IPS-20b (cell line): ENCODE data around the gene ZDHHC11.

Experiments used
- H3K27ac ChIP-seq: one replicate; pipeline ENCODE4 v1.5.1; 2013; ENCODE audit warnings: low read length
- H3K27me3 ChIP-seq: 2 replicates; pipeline ENCODE4 v1.6.1; 2013; ENCODE audit warnings: mild to moderate bottlenecking, low read length, inconsistent platforms; ENCODE audit not compliant: insufficient read depth
- H3K36me3 ChIP-seq: 2 replicates; pipeline ENCODE4 v1.6.1; 2013; ENCODE audit warnings: low read depth, mild to moderate bottlenecking, inconsistent platforms, low read length, moderate library complexity; ENCODE audit not compliant: insufficient read depth
- H3K4me1 ChIP-seq: 2 replicates; pipeline ENCODE4 v1.6.1; 2013; ENCODE audit warnings: mild to moderate bottlenecking, control low read depth, inconsistent platforms, low read length, moderate library complexity; ENCODE audit not compliant: insufficient read depth
- H3K4me3 ChIP-seq: 2 replicates; pipeline ENCODE4 v1.5.1; 2013; ENCODE audit warnings: mild to moderate bottlenecking, low read length, inconsistent platforms
- H3K9ac ChIP-seq: 2 replicates; pipeline ENCODE4 v1.6.1; 2013; ENCODE audit warnings: low read depth, mild to moderate bottlenecking, inconsistent platforms, low read length, moderate library complexity
- H3K9me3 ChIP-seq: 2 replicates; pipeline ENCODE4 v1.6.1; 2013; ENCODE audit warnings: mild to moderate bottlenecking, low read depth, low read length, inconsistent platforms; ENCODE audit not compliant: insufficient read depth

The ZDHHC11 gene, protein sequence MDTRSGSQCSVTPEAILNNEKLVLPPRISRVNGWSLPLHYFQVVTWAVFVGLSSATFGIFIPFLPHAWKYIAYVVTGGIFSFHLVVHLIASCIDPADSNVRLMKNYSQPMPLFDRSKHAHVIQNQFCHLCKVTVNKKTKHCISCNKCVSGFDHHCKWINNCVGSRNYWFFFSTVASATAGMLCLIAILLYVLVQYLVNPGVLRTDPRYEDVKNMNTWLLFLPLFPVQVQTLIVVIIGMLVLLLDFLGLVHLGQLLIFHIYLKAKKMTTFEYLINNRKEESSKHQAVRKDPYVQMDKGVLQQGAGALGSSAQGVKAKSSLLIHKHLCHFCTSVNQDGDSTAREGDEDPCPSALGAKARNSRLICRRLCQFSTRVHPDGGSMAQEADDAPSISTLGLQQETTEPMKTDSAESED

DNA sequence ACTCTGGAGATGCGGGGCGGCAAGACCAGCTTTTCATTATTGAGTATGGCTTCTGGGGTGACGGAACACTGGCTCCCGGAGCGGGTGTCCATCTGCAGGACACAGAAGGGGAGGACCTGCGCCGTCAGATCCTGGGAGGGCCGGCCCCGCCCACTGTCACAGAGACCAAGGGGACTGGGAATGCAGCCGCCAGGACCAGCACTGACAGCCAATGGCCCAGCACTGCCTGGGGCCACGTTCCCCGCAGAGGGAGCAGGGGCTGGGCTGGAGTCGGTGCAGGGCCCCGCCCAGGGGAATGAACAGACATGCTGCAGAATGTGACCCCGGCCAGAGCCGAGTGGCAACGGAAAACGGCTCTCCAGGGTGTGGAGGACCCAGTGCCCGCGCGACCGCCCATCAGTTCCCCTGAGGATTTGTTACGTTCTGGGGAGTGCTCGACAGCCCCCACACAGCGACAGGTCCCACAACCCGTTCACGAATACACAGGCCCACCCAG, at the start of gene ZDHHC11:
ZDHHC11 (minus strand) TSS at position 476 of the 496 bp plus-strand sequence; CDS start at position 92, 384 bp downstream.
- Histone ChIP-seq H3K27me3 (no peaks in the 10 kb centered on the region), H3K9ac (no peak within 1 kb of the TSS), H3K9me3 (no peaks in the 10 kb centered on the region), H3K4me3 (no peak within 1 kb of the TSS), H3K4me1 (no peaks in the 10 kb centered on the region), H3K36me3 (no peaks in the 10 kb centered on the region), H3K27ac (no peak within 1 kb of the TSS)

DNA sequence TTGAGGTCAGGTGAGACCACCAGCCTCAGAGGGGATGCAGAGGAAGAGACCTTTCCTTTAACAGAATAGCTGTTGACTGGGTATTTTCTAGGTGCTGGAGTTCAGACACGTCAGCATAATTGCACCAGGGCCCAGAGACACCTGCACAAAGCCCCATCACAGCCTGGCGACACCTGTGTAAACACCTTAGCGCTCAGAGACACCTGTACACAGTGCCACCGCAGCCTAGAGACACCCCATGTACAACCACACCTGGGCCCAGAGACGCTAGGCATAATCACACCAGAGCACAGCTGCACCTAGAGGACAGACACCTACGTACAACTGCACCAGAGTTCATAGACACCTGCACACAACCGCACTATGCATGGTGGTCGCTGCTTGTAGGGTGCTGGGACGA, 42.9 kb upstream of the ZDHHC11 start:
- Histone ChIP-seq H3K36me3 (peaks cover 54% of the 10 kb centered on the region), H3K27me3 (no peaks in the 10 kb centered on the region), H3K27ac (no peak overlapping the region), H3K9ac (peak overlapping the region; percentile 98), H3K4me3 (peak overlapping the region; percentile 97), H3K4me1 (peaks cover 4% of the 10 kb centered on the region; the same call in 1 of the 2 replicates), H3K9me3 (no peaks in the 10 kb centered on the region)

DNA sequence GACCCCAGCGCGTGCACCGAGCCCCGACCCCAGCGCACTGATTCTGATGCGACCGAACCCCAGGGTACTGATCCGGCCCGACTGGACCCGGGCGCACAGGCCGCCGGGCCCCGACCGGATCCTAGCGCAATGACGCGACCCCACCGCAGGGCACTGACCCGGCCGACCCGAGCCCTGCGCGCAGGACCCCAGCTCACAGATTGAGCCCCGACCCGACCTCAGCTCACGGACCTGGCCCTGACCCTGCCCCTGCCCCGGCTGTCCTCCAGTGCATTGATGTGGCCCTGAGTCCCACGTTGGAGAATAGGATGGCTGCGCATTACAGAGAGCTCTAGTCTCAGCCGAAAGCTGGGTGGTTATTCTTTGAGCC, 42.3 kb upstream of the ZDHHC11 start:
- Histone ChIP-seq H3K27me3 (no peaks in the 10 kb centered on the region), H3K9me3 (no peaks in the 10 kb centered on the region), H3K27ac (no peak overlapping the region), H3K9ac (peak overlapping the region; percentile 98), H3K36me3 (peaks cover 60% of the 10 kb centered on the region), H3K4me3 (peak overlapping the region; percentile 97), H3K4me1 (peaks cover 4% of the 10 kb centered on the region; the same call in 1 of the 2 replicates)

DNA sequence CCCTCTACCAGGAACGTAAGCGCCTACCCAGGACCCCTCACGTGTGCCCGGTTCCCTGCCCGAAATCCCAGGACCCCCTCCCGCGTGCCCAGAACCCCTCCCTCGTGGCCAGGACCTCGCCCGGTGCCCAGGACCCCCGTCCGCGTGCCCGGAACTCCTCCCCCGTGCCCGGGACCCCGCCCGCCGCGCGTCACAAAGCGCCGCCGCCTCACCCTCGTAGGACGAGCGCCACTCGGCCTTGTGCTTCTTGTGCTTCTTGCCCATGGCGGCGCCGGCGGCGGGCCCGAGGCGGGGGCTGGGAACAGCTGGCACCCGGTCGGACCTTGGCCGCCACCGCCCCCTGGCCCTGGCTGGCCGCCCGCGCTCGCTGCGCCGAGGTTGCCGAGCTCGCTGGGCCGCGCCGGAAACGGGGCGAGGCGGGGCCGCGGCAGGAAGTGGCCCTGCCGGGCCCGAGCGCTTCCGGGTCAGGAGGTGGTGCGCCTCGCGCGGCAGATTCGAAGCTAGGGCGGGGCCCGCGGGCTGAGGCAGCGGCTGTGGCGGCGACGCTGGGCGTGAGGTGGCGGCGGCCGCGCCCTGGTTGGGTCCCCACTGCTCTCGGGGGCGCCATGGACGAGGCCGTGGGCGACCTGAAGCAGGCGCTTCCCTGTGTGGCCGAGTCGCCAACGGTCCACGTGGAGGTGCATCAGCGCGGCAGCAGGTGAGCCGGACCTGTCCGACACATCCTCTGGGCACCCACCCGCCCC, 41.8 kb upstream of the ZDHHC11 start, which contains the start of the genes BRD9 and TRIP13:
BRD9 (minus strand) TSS at position 408 of the 743 bp plus-strand sequence; CDS start at position 264, 144 bp downstream.
TRIP13 (plus strand) TSS at position 491 of the 743 bp plus-strand sequence; CDS start at position 606, 115 bp downstream.
- Histone ChIP-seq H3K27me3 (no peaks in the 10 kb centered on the region), H3K27ac (peak within 1 kb of the TSS; percentile 91), H3K4me3 (peak within 1 kb of the TSS; percentile 97), H3K9ac (peak within 1 kb of the TSS; percentile 98), H3K36me3 (peaks cover 66% of the 10 kb centered on the region), H3K4me1 (peaks cover 4% of the 10 kb centered on the region; the same call in 1 of the 2 replicates), H3K9me3 (no peaks in the 10 kb centered on the region)

DNA sequence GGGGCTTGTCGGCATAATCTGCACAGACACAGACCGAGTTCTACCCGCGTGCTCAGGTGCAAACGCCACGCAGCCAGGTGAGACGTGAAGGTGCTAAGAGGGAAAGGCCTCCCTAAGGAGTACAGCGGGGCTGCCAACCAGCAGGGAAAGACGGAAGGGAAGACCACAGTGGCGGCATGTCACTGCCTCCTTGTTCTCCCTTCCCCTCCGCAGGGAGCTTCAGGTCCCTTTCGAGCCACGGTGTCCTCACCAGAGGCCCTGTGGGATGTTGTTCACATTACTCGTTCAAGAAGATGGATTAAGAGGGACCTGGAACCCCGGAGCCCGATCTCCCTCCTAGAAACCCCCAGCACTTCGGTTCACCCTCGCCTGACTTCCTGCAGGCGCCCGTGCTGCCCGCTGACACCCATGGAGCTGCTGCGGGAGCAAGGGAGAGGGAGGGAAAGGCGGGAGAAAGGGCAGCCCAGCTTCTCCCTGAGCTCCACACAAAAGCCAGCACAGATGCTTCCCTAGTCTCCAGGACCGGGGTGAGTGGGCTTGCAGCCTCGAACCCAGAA, 41.1 kb upstream of the ZDHHC11 start:
- no peaks in the 10 kb centered on the region for H3K9me3 ChIP-seq
- peak overlapping the region; percentile 97 for H3K4me3 ChIP-seq
- H3K4me1 ChIP-seq: peaks cover 4% of the 10 kb centered on the region; the same call in 1 of the 2 replicates
- peaks cover 71% of the 10 kb centered on the region for H3K36me3 ChIP-seq
- peak overlapping the region; percentile 91 for H3K27ac ChIP-seq
- H3K9ac ChIP-seq: peak overlapping the region; percentile 98
- no peaks in the 10 kb centered on the region for H3K27me3 ChIP-seq

DNA sequence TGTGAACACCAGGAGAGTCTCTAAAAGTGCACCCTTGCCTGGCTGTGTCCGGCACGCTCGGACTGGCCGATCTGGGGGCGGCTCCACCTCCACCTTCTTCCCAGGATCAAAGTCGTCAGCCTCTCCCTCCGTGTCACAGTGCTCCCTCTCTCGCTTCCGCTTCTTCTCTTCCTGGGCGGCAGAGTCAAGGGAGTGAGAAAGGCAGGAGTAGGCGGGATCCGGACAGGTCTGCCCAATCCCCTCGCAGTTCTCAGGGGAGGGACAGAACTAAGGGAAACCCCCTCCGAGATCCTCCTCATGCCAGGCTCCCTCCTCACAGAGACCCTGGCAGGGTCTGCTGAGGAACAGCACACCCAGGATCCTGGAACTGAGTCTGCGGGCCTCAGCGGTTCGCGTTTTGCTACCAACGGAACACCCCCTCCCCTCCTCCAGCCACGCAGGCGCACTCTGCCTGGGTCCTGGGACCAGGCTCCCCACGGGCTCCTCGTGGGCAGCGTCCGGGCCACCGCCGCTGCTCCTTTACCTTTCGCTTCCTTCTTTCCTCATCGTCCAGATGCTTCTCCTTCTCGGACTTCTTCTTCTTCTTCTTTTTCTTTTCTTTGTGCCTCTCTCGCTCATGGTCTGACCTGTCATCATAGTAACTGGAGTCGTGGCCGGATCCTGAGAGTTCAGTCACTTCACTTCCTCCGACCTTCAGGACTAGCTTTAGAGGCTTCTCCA, 40.5 kb upstream of the ZDHHC11 start:
- Histone ChIP-seq H3K9me3 (no peaks in the 10 kb centered on the region), H3K27ac (no peak overlapping the region), H3K4me1 (peaks cover 4% of the 10 kb centered on the region; the same call in 1 of the 2 replicates), H3K36me3 (peaks cover 71% of the 10 kb centered on the region), H3K27me3 (no peaks in the 10 kb centered on the region), H3K4me3 (peak overlapping the region; percentile 97), H3K9ac (peak overlapping the region; percentile 98)

DNA sequence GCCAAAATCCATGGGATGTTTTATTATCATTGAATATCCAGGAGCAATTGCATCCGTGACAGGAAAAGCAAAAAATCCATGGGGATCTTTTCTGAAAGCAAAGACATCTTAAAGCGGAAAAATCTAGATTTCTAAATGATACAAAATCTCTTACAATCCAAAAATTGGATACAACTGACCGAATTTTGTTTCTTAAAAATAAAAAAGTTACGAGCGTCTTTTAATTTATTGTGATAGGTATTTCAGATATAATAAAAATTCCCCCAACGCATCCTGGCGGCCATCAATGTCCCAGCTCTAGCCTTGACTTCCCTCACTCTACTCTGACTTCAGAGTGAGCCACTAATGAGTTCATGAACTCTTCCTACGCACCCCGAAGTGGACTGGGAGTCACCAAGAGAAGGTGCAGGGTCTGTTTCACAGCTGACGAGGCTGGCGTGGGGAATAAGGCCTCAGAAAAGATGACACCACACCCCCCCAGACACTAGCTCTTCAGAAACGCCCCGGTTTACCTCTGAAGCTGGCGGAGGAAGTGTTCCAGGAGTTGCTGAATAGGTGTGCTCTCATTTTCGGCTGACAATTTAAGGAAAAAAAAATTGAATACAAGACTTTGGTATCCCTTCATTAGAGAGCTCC, 38.4 kb upstream of the ZDHHC11 start:
- H3K9me3 ChIP-seq: no peaks in the 10 kb centered on the region
- no peak overlapping the region for H3K9ac ChIP-seq
- no peak overlapping the region for H3K27ac ChIP-seq
- no peak overlapping the region for H3K4me3 ChIP-seq
- H3K4me1 ChIP-seq: peaks cover 4% of the 10 kb centered on the region; the same call in 1 of the 2 replicates
- peaks cover 71% of the 10 kb centered on the region for H3K36me3 ChIP-seq
- no peaks in the 10 kb centered on the region for H3K27me3 ChIP-seq

DNA sequence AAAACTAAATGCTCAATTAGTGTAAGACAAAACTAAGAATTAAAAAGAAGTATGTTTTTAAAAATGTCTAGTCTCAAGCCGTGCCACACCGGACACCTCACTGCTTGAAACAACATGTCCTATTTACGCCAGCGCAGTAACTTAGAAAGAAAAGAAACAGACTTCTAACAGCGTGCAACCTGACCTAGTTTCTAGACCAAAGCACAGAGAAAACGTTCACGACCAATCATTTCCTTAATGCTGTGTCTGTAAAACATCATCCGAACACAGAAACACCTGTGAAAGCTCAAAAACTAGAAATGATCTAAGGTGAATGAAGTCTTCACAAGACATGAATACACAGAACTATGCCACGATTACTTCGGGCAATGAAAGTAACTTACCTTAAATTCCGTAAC, 37.9 kb upstream of the ZDHHC11 start:
- Histone ChIP-seq H3K27ac (no peak overlapping the region), H3K9ac (no peak overlapping the region), H3K4me1 (peaks cover 1% of the 10 kb centered on the region; the same call in 1 of the 2 replicates), H3K27me3 (no peaks in the 10 kb centered on the region), H3K4me3 (no peak overlapping the region), H3K9me3 (no peaks in the 10 kb centered on the region), H3K36me3 (peaks cover 76% of the 10 kb centered on the region)

DNA sequence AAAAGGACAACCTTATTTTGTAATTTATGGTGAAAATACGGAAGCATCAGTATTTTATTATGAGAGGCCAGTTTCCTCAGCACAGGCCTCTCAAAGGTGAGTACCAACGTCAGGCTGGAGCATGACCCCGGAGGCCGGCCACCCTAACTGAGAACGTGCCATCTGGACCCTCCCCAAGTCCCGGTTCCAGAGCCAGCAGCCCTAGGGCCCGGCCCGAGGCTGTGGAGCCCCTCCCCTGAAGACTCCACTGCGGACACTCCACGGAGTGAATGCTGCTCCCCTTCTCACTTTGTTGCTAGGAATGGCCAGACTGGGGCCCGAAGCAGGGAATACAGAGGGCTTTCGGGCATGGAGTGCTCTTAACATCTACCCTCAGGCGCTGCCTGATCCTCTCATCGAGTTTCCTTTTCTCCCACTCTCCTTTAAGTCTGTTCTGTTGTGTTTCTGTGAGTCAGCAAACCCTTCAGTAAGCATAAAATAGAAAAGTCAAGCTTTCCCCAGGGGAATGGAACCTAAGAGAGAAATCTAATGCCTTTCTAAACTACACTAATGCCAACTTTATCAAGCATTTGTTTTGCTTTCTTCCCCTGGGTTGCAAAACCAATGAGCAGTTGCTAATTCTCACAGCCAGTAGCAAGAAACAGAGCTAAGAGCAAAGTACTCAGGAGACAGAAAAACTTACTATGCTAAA, 37.3 kb upstream of the ZDHHC11 start:
- Histone ChIP-seq H3K4me3 (no peak overlapping the region), H3K27me3 (no peaks in the 10 kb centered on the region), H3K9ac (no peak overlapping the region), H3K27ac (no peak overlapping the region), H3K36me3 (peaks cover 81% of the 10 kb centered on the region), H3K9me3 (no peaks in the 10 kb centered on the region), H3K4me1 (no peaks in the 10 kb centered on the region)

DNA sequence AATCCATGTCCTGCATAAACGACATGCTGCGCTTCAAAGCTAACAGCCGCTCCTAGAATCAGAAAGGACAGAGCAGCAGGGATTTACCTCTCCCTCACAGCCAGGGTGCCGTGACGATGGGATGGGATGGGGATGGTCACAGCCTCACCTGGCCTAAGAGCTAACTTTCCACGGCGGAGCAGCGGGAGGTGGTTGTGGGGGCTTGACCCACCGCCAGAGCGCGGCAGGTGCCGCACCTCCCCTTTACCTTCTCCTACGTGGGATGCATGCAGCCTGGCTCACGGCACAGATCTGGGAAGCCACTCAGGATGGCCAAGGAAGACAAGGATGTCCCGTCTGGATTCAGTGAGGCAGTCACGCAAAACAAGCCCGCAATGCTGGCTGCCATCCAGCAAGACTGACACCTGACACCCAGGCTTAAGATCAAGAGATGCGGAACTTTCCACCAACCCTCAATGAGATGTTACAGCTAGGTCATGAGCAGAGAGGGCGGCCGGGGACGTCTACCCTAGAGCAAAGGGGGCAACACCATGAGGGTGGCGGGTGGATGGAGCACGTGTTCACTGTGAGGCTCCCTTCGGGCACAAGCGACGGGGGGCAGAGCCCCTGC, 36.0 kb upstream of the ZDHHC11 start:
- Histone ChIP-seq H3K27me3 (no peaks in the 10 kb centered on the region), H3K4me1 (no peaks in the 10 kb centered on the region), H3K27ac (no peak overlapping the region), H3K4me3 (no peak overlapping the region), H3K9ac (no peak overlapping the region), H3K36me3 (peaks cover 94% of the 10 kb centered on the region), H3K9me3 (no peaks in the 10 kb centered on the region)
